ENCODE measurements around the gene SPOP. TPM values are rescaled to one million over a fixed set of nuclear protein-coding genes. Genes with fewer than 3 reads are reported as not detected.

Gene SPOP
- total RNA-seq, 1 donor from 2014 or later: 142 TPM

DNA sequence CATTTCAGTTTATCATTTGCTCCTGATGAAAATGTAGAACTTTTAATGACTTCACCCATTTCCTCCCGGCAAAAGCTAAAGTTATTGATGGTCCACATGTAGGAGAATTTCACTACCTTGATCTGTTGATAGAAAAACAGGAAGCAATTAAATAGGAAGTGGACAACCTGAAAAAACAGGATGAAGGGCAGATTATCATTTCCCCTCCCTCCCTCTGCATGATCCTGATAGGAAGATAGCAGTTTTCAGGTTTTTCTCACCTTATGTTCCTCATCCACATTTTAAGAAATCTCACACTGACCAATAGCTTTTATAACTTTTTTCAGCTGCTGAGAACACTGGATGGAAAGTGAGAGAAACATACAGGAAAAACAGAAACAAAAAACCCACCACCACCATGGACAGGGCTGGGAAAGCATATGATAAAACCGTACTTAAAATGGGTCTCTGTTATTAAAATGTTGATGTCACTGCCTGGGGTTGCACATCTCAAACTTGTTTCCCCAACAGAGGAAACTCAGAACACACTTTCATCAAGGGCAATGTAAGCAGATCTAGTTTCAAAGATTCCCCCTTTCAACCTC is 55.9 kb downstream of the SPOP start:
- DNase-seq (ENCODE audit: low spot score in 2 of 2) (no peak), FAIRE-seq (no peak)

DNA sequence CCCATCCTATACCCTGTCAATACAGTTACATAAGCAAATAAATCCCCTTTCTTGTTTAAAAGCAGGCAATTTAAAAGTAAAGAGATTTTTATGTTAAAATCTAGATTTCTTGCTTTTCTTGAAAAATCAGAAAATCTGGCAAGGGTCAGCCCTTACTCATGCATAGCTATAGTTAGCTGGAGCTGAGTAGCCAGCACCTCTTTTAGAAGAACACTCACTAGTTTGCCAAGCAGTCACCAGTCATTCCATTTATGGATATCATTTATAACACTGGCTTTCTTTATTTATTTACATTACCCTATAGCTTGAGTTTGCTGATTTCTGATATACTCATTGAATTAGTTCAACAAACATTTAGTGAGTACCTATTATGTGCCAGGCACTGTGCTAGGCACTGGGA is 56.5 kb downstream of the SPOP start:
- FAIRE-seq (no peak), DNase-seq (ENCODE audit: low spot score in 2 of 2) (no peak)

DNA sequence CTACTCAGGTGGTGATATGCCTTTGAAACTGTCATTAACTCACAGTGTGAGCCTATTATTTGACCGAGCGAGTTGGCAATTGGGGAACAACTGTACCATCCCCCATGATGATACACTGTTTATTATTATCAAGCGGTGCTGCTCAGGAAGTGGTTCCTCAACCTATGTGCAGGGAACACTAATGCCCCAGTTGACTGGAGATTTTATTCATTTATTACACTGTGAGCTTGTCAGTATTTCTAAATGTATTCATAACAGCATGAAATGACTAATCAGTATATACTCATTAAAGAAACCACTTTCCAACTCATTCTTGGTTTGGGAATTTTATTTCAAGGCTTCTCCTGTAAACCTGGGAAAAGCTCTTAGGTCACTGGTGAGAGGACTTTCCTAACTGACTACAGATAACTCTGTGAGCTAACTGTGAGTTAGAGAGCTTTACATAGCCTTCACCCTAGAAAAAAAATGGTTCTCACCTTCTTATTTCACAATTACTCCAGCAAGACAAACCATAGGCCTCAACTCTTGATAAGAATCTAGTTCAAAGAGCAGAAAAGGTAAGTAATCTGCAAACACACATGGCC is 59.8 kb downstream of the SPOP start:
- DNase-seq (ENCODE audit: low spot score in 2 of 2): no peak
- no peak for FAIRE-seq

DNA sequence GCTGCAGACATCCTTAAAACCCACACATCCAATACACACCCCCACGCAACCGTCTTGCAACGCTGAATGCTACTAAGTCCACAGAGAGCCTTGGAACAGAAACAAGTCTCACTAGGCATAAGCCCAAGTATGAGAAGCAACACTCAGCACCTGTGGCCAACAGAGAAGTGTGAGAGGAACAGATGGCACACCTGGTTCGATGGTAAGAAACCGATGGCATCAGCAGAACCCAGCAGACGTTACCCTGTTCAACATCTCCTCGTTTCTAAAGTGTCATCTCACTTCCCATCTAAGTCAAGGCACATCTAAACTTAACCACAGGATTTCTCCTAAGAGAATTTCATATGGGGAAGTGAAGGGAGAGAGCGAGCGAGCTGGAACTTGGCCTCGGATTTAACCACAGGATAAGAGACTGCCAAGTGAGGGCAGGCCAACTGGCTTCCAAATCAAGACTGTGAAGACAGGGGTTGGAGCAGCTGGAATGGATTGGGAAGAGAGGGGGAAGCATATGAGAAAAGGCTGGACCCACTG is 61.2 kb downstream of the SPOP start:
- FAIRE-seq (no peak), DNase-seq (ENCODE audit: low spot score in 2 of 2) (no peak)

DNA sequence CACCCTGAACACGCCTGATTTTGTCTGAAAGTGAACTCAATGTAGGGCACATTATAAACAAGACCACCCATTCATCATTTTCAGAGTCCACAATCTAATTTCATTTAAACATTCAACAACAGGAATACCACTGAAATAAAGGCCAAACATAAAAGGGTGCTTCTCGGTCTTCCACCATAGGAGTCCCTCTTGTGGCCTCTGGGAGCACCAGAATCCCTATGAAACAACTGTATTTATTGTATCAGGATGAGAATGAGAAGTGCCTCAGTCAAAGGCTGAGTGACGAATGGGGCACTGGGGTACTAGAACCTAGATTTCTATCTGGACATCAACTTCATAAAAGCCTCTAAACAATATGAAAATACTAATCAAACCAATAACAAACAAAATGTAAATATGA is 61.8 kb downstream of the SPOP start:
- FAIRE-seq: no peak
- DNase-seq (ENCODE audit: low spot score in 2 of 2): no peak

DNA sequence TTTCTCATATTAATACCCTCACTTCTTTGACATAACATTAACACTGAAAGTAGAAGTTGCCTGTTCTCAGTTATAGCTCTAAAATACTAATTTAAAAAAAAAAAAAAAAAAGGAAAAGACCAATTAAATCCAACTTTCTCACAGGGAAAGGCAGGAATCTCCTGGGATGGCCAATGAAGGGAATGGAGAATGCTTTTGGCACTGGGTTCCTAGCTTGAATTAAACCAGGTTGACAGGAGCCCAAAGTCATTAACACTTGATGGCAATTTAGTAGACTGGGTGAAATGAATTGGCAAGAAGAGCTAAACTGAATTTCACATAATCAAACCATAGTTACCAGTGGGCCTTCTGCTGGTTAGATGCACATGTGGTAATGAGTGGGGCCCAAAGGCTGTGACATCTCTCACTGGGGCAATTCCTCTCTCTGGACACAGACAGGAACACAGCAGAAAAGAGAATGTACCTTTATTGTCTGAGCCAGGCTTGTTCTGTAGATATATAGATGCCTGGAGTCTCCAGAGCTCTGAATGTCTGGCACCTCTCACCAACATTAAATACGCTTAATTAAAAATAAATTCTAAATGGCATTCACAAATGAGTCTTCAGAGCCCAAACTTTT is 64.6 kb downstream of the SPOP start:
- FAIRE-seq (no peak), DNase-seq (ENCODE audit: low spot score in 2 of 2) (no peak)

DNA sequence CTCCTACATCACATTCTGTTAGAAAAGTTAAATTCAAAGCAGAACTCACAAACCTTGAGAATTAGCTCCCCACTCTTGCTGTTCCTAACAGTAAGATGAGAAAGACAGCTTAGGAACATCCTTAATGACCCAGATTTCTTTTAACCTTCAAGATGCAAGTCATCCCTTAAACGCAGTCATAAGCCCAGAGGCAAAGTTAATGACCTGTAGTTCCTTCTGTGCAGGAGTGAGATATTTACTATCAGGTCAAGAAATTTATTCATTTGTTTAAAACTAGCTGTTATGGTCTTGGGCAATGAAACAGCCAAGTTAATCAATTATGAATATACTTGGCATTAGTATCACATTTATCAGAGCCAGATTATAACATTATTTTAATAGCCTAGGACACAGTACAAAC is 65.2 kb downstream of the SPOP start:
- FAIRE-seq (no peak), DNase-seq (ENCODE audit: low spot score in 2 of 2) (no peak)

DNA sequence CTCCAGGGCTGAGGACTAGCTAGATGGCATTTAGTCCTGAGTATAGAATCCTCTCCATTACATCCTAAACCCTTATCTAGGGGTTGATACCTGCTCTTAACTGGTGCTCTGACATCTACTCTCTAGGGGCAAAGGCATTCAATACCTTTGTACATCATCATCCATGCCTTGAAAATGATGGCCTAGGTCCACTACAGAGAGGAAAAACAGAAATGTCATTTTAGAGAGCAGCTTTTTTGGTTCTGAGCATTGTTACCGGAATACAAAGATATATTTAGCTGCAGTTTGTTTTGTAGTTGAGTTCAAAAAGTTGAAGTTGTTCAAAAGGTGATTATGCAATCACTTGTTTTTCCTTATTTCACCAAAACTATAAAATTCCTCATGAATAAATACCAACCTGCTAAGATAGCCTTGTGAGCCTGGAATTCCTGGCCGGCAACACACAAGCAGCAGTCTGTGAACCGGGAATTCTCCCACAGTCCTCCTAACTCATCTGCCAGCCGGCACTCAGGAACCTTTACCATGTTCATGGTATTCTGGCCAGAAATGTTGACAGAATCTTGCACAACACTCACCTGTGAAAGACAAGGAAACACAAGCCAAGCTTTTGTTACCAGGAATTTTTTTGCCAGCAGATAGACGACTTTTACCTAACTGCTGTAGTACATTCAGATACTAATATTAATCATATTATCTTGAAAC is 66.9 kb downstream of the SPOP start:
- DNase-seq (ENCODE audit: low spot score in 2 of 2) (no peak), FAIRE-seq (no peak)

DNA sequence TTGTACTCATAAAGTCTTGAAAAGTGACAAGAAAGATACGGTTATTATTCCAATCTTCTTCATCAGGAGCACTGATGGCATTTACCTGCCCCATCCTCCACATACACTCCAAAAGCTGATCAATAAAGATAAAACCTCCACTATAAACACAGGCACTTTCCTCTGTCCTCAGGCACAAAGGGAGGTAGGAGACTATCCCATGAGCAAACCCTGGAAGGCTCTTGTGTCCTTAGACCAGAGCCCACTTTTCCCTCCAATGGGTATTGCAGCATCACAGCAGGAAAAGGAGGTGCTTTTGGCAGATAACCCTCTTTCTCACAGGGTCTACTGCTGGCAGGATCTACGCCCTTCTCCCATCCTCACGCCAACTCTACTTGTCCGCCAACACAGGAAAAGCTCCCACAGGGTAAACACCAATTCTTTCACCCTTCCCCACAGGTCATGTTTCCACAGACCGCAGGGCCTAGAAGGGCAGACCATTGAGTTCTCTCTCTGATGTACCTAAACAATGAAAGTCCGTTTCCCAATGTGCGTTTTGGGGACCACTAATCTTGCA is 73.5 kb downstream of the SPOP start:
- FAIRE-seq: no peak
- no peak for DNase-seq (ENCODE audit: low spot score in 2 of 2)

DNA sequence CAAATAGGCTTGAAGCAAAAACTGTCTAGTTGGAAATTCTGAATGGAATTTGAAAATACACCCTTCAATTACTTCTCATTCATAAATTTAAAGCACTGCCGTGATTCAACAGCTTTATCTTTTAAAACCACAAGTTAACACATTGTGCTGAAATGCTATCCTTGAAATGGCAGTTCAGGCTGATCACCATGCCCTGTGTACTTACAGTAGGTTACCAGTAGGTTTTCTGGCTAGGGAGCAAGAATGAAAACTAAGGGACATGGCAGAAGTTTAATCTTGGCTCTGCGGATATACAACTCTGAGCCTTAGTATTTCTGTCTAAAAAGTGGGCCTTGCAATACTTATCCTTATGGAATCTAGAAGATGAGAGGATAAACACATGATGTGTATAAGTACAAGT is 74.2 kb downstream of the SPOP start:
- FAIRE-seq: no peak
- no peak for DNase-seq (ENCODE audit: low spot score in 2 of 2)

DNA sequence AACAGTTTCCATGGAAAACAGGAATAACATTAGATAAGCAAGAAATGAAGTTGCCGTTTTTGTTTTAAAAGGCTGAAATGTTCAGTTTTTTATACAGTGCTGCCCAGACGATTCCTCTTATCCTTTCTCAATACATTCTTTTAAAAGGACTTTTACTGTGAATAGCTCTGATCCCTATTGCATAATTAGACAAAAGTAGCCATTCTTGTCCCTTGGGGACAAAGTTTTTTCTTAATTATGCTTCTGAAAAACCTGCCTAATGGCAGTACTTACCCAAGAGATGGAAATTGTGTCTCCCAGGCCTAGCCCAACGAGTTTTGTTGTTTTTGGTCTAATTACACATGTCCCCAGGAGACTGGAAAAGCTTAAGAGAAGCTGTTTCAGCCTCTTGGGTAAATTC is 74.7 kb downstream of the SPOP start:
- FAIRE-seq (no peak), DNase-seq (ENCODE audit: low spot score in 2 of 2) (no peak)

DNA sequence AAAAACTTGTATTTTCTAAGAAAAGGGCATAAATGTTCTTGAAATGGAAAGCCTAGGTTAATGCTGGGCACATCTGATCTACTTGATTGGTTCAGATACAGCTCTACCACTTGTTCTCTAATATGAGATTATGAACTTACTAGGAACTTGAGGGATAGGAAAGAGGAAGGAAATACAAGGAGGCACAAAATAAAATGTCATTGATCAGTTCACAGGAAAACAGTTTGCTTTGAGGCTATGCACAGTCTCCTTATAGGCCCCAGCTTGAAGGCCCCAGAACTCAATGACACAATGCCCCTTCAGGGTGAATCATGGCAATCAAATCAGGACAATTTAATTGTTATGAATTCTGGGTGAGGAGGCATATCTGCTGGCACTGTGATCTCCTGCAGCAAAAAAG is 75.1 kb downstream of the SPOP start:
- FAIRE-seq (no peak), DNase-seq (ENCODE audit: low spot score in 2 of 2) (no peak)

DNA sequence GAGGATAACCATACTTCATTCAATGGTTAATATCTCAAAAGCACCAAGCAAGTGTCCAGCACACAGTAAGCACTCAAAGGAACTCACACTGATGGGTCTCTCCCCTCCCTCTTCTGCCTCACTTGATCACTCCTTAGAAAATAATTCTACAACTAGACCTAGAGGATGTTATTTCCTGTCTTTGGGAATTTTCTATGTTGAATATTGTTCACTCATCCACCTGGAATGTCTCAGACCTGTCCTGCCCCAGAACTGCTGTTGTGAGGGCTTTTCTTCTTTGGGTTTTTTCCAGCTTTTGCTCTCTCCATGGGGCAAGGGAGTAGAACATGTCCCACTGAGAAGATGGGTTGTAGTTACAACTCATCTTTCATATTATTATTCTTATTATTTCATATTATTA is 76.9 kb downstream of the SPOP start:
- no peak for FAIRE-seq
- DNase-seq (ENCODE audit: low spot score in 2 of 2): no peak

DNA sequence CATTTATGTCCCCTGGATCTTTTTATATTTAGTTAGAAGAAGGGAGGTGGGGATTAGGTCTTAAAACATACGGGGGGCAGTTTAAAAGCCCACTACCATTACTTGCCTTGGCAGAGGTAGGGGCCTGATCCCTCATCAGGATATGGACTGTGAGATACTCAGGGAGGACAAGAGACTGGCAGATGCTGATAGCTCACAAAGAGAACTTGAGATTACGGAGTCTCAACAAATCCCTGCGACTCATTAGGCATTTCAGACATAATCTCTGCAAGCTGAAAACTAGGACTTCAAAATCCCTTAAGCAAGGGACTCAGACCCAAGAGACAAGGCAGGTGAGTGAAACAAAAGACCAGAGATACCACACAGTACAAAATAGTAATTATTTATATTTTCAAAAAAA is 79.0 kb downstream of the SPOP start:
- no peak for DNase-seq (ENCODE audit: low spot score in 2 of 2)
- no peak for FAIRE-seq

DNA sequence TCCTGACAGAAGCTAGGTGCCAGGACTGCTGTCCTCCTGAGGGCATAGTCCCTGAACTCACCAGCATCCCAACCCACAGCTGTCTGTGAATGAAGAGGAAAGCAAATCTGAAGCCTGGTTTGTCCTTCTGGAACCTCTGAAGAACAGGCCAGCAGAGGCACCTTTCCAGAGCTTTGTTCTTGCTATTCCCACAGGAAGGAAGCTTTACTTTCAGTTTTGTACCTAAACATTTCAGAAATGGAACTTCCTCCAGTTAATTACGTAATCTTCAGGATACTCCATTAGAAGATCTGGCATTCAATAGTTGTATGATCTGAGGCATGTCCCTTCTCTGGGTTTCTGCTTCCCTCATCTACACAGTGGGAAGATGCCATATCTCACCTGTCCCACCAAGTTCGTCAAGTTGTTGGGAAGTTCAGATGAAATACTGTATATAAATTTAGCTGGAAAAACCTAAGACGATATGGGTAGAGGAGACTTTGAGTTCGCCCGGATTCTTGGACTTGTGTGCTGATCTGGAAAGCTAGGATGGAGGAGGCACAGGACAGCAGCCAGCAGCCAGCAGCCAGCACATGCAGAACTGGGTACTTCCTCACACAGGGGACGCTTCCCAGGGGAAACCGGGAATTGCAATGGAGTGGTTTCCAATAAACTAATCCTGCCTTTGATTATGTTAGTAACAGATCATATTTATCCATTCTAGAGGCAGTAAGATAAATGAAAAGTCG is 79.8 kb downstream of the SPOP start:
- no peak for FAIRE-seq
- no peak for DNase-seq (ENCODE audit: low spot score in 2 of 2)

DNA sequence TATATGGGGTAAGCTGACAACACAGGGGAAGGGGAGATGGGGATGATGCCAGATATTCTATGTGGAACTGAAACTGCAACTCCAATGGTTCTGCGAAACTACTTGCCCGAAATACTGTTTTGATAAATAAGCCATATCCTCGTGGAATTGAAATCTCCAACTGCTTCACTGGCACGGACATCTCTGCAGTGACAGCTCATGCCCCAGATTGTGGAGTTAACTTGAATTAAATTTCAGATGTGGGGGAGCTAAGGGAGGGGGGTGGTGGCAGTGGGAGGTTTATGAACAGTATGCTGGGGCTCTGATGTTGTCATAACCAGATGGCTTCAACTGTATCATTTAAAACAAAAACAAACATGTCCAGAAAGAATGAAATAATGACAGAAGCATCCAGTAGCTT is 80.5 kb downstream of the SPOP start:
- FAIRE-seq: no peak
- DNase-seq (ENCODE audit: low spot score in 2 of 2): no peak

DNA sequence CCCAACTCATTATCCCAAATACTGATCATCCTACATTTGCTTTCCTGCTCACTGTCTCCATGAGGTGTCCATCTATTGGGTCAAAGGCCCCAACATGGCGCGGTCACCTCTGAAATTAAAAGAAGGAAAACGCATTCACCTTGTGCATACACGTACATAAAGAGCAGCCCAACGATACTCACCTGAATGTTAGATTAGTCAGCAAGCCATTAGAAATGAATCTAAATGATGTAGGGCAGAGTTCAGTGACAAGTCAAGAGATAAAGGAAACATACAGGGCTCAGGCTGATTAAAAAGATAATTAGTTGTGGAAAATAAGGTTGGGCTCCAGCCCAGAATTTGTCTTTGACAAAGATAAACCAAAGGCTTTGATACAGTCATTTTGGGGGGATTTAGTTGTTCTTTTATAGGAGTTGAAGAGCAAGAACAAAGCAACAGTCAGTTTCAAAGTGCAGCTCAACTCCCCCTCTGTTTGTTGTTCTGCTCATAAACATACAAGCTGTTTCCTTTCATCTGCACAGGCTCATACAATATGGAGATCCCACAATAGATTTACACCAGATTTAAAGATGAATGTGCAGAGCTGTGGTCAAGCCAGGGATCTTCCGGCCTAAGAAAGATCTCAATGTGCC is 81.2 kb downstream of the SPOP start:
- FAIRE-seq (no peak), DNase-seq (ENCODE audit: low spot score in 2 of 2) (no peak)

DNA sequence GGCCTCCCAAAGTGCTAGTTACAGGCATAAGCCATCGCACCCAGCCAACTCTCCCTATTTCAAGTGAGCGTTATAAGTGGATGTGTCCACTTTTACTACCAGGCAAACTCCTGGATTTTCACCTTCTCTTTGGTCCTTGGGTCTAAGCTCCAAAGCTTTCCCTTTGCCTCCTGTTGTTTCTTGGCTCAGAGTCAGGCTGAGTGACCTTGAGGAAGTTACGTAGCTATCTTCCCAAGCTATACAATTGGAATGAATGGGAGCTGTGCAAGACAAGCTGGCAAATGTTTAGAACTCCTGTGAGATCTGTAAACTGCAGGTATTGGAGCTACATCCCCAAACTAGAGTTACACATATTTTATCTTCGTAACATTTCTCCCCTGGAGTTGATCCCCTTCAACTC is 81.9 kb downstream of the SPOP start:
- FAIRE-seq: no peak
- DNase-seq (ENCODE audit: low spot score in 2 of 2): no peak

DNA sequence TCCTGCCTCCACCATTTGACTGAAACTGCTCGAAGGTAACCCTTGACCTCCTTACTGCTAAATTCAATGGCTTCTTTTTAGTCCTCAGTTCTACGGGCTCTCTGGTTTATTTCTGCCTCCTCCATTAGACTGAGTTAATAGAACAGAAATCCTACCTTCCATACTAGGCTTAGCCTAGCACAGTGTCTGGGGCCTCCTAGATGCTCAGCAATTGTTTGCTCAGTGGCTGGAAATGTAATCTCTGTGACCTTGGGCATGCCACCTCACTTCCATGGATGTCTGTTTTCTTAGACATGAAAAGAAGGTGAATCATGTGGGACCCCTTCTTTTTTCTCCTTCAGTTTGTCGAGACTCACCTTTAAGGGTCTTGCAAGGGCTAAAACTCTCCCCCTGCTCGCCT is 82.6 kb downstream of the SPOP start:
- FAIRE-seq: no peak
- no peak for DNase-seq (ENCODE audit: low spot score in 2 of 2)

DNA sequence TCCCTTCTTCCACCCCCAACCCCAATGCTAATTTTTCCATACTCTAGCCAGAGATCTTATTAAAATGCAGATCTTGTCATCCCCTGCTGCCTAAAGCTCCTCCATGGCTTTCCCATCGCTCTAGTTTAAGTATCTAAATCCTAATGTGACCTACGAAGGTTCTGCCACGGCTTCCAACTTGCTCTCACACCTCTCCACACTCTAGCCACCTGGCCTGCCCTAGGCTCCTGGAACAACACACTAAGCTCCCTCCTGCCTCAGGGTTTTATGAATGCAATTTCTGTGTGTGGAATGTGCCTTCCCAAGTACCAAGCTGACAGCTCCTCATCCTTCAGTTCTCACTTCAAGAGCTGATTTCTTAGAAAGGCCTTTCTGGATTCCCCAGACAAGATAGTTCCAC is 85.6 kb downstream of the SPOP start:
- DNase-seq (ENCODE audit: low spot score in 2 of 2) (no peak), FAIRE-seq (no peak)

All from frontal cortex (tissue), 4 donors.